Posterior vena cava (tissue), 2 donors: Measurements from ENCODE around the gene TLDC2. TPM values are rescaled to one million over a fixed set of nuclear protein-coding genes. Genes with fewer than 3 reads are reported as not detected.
"Not testable (repeated sequence)": the region's sequence is repeated elsewhere in the genome, so short reads cannot be mapped to it uniquely, and the experiment has no call there.

ENCODE experiments used
- DNase-seq: peaks from one replicate; pipeline ENCODE4 v3.0.0-alpha.2; 2020; ENCODE audit warnings: low spot score
- intact Hi-C, 2 donors: fragments of 100-400 bp; cut with DNase I; formaldehyde crosslinking; loops; one replicate each; pipeline versions ENCODE4 v1.14.1 to v1.14.2; 2022 to 2023
- total RNA-seq, 2 donors: library from RNA; stranded (reverse); fragmentation: NEBNext Ultra II Directional; extraction: Animal tissue kit (Norgen Biotek cat#: 25700); gene quantifications; one replicate each; pipeline ENCODE4 v1.2.1, GENCODE V29; 2021
- donor health status: DM: yes; HTN: yes; CAD: no.
- donor health status: DM: yes; HTN: yes; CAD: no.

The TLDC2 gene
- total RNA-seq, 2 donors from 2014 or later: 0.37 TPM; not detected in 1

GRCh38 chr20:36886859-36887751, 11.2 kb downstream of the TLDC2 start:
- intact Hi-C loops: no loop called here
- peak; percentile 94 for DNase-seq

GRCh38 chr20:36887752-36888090, 11.8 kb downstream of the TLDC2 start:
- intact Hi-C loops: no loop called here
- peak; percentile 57 for DNase-seq

GRCh38 chr20:36888880-36889516, 13.1 kb downstream of the TLDC2 start:
- intact Hi-C loops: no loop called here
- no peak for DNase-seq

- DNase-seq: no peak
- intact Hi-C loops: no loop called here
Observed at GRCh38 chr20:36890586-36890985, 14.6 kb downstream of the TLDC2 start.

GRCh38 chr20:36891211-36891610, 15.3 kb downstream of the TLDC2 start:
- intact Hi-C loops: no loop called here
- DNase-seq: no peak

GRCh38 chr20:36893801-36894200, 17.9 kb downstream of the TLDC2 start:
- no peak for DNase-seq

GRCh38 chr20:36895036-36895435, 19.1 kb downstream of the TLDC2 start:
- DNase-seq: no peak
- intact Hi-C loops: no loop called here

More at GRCh38 chr20:36893801-36894200, 17.9 kb downstream of the TLDC2 start:
- intact Hi-C loops: no loop called here

GRCh38 chr20:36904690-36905089, 28.8 kb downstream of the TLDC2 start:
- no peak for DNase-seq
- intact Hi-C loops: no loop called here

- intact Hi-C loops, DNase-seq: not testable (repeated sequence)
Observed at GRCh38 chr20:36905566-36905965, 29.6 kb downstream of the TLDC2 start.

- intact Hi-C loops, DNase-seq: not testable (repeated sequence)
Observed at GRCh38 chr20:36906086-36906485, 30.1 kb downstream of the TLDC2 start.

- intact Hi-C loops: no loop called here
- DNase-seq: no peak
Observed at GRCh38 chr20:36908603-36909002, 32.7 kb downstream of the TLDC2 start.

- intact Hi-C loops: no loop called here
- no peak for DNase-seq
Observed at GRCh38 chr20:36916199-36916598, 40.3 kb downstream of the TLDC2 start.

GRCh38 chr20:36917240-36917639, 41.3 kb downstream of the TLDC2 start:
- intact Hi-C loops: no loop called here
- no peak for DNase-seq

GRCh38 chr20:36917943-36918342, 42.0 kb downstream of the TLDC2 start:
- intact Hi-C loops: no loop called here
- no peak for DNase-seq

- intact Hi-C loops: no loop called here
- DNase-seq: no peak
Observed at GRCh38 chr20:36919715-36920333, 43.9 kb downstream of the TLDC2 start.

GRCh38 chr20:36920334-36920730, 44.4 kb downstream of the TLDC2 start:
- intact Hi-C loops: no loop called here
- no peak for DNase-seq

GRCh38 chr20:36924167-36925045, 48.5 kb downstream of the TLDC2 start:
- no peak for DNase-seq
- intact Hi-C loops: no loop called here

GRCh38 chr20:36925234-36925633, 49.3 kb downstream of the TLDC2 start:
- intact Hi-C loops: no loop called here
- no peak for DNase-seq

- DNase-seq: no peak
- intact Hi-C loops: no loop called here
Observed at GRCh38 chr20:36926653-36927200, 50.8 kb downstream of the TLDC2 start.
